Measurements from ENCODE around the gene SNX32. TPM values are rescaled to one million over a fixed set of nuclear protein-coding genes. Genes with fewer than 3 reads are reported as not detected.

Gene SNX32
- total and polyA plus RNA-seq, 9 of the 15 experiments (the other 6 are each of a cell fraction or from before 2014, with no cell fraction given), result 0.03 TPM; not detected in 7

GRCh38 chr11:65834202-65834601, 439 bp downstream of the SNX32 start:
- intact Hi-C loops (cut with micrococcal nuclease) (no loop called here), in situ Hi-C loops (cut with MboI) (no loop called here)
- ChIA-PET POLR2A (interaction anchor here (0.5 to 3.1 kb wide), 2 partner anchors 18 to 24 kb away, joined by 3 to 12 read pairs; partner anchors contain the start of gene CFL1), CTCF (ENCODE audit: low intra/inter-chr PET ratio) (no interaction called here)
- H3K4me3 ChIP-seq, result no peak overlapping the region
- H3K27ac ChIP-seq (ENCODE audit: extremely low read depth, low read depth, low read length), result no peak overlapping the region
- H3K9me3 ChIP-seq (replicated peaks; ENCODE audit: control insufficient read depth, insufficient read depth, low read depth, low read length), result no peaks in the 10 kb centered on the region
- H4K20me1 ChIP-seq (replicated peaks; ENCODE audit: control insufficient read depth, insufficient read depth, low read length), result no peaks in the 10 kb centered on the region
- H3K9ac ChIP-seq (ENCODE audit: insufficient read depth in 1 of 2, low read depth in 2 of 2, low read length in 2 of 2), result no peak overlapping the region
- no peaks in the 10 kb centered on the region for H3K79me2 ChIP-seq (ENCODE audit: control insufficient read depth, insufficient read depth, low read length)
- ATAC-seq, result no peak
- peaks cover 2 to 24% of the 10 kb centered on the region in 2 experiments; a peak in 4 of 5 replicates for H3K27me3 ChIP-seq (ENCODE audit: control insufficient read depth in 2 of 2, insufficient read depth in 2 of 2, low read length in 2 of 2)
- peak overlapping the region; percentile 21; the same call in 1 of the 2 replicates for H3K4me2 ChIP-seq (ENCODE audit: insufficient read depth, low read length)
- FAIRE-seq, result peak; percentile 57
- no TSS peak for BruUV-seq (replicated peaks)
- H3K36me3 ChIP-seq (ENCODE audit: control insufficient read depth, insufficient read depth, low read length), result no peaks in the 10 kb centered on the region
- H3K9me1 ChIP-seq (ENCODE audit: control insufficient read depth, insufficient read depth, low read length), result no peaks in the 10 kb centered on the region
- WGBS (ENCODE audit: insufficient coverage, low coverage, missing lambda C conversion rate), result 8% methylated on average over 4 of the region's 6 CpGs
- peak overlapping the region; percentile 36; the same call in 1 of the 2 replicates for H2AFZ ChIP-seq (ENCODE audit: low read depth, low read length)
- DNase-seq (ENCODE audit: extremely low read depth in 1 of 4, low spot score in 3 of 4), result no peak
- H3K4me1 ChIP-seq (replicated peaks in 1 of 2; ENCODE audit: control insufficient read depth in 2 of 2, insufficient read depth in 2 of 2, low read length in 2 of 2), result peaks cover 0 to 16% of the 10 kb centered on the region in 2 experiments; a peak in 2 of 5 replicates
- TF ChIP-seq GMEB1 (CRISPR knock-in tag; IDR thresholded peaks at IDR 0.05) (no peak), THRB (CRISPR knock-in tag; conservative IDR thresholded peaks at IDR 0.05) (0 out of 2 replicates have a peak, but pooled peaks have one; percentile 34), TOE1 (IDR thresholded peaks at IDR 0.05; ENCODE audit: borderline replicate concordance) (no peak), TOE1 (CRISPR knock-in tag; IDR thresholded peaks at IDR 0.05; ENCODE audit: borderline replicate concordance, low read depth) (0 out of 2 replicates have a peak, but pooled peaks have one; percentile 10), FOXM1 (IDR thresholded peaks at IDR 0.05; ENCODE audit: low read depth) (no peak), FOXM1 (CRISPR knock-in tag; IDR thresholded peaks at IDR 0.05; ENCODE audit: low read depth) (no peak), NFIC (IDR thresholded peaks at IDR 0.05) (no peak), SRSF3 (IDR thresholded peaks at IDR 0.05; ENCODE audit: insufficient read depth, low read length) (no peak), ZBTB26 (CRISPR knock-in tag; IDR thresholded peaks at IDR 0.05) (peak; percentile 87), ELF4 (CRISPR knock-in tag; IDR thresholded peaks at IDR 0.05) (0 out of 2 replicates have a peak, but pooled peaks have one; percentile 33), MCM7 (IDR thresholded peaks at IDR 0.05) (0 out of 4 replicates have a peak, but pooled peaks of 1 of the 2 experiments have one; percentile 29), BCL6 (CRISPR knock-in tag; IDR thresholded peaks at IDR 0.05) (no peak), GATAD2B (IDR thresholded peaks at IDR 0.05; ENCODE audit: borderline replicate concordance) (no peak), BRCA1 (IDR thresholded peaks at IDR 0.05) (no peak), BRCA1 (CRISPR knock-in tag; IDR thresholded peaks at IDR 0.05) (peak; percentile 67; the same call in 1 of the 2 replicates), HES1 (IDR thresholded peaks at IDR 0.05; ENCODE audit: low read depth) (no peak), ARHGAP35 (IDR thresholded peaks at IDR 0.05; ENCODE audit: partially characterized antibody) (peak; percentile 23), HBP1 (CRISPR knock-in tag; IDR thresholded peaks at IDR 0.05) (peak; percentile 58; the same call in 1 of the 2 replicates)
